HepG2 (cell line): ENCODE results near the gene PTH2.

Experiments used
- MYC ChIP-seq: sonication (generic); formaldehyde crosslinking; IDR thresholded peaks from 2 replicates; pipeline ENCODE4 v1.9.0; 2021; ENCODE audit warnings: missing genetic modification reagents, borderline replicate concordance
- ZFP36 ChIP-seq: fragments of 150-350 bp; IDR thresholded peaks from 2 replicates; pipeline ENCODE4 v1.6.1; 2018; ENCODE audit warnings: borderline replicate concordance, low read length, low read depth; ENCODE audit not compliant: partially characterized antibody
- ZNF232 ChIP-seq: sonication (generic); formaldehyde crosslinking; IDR thresholded peaks from 2 replicates; pipeline ENCODE4 v1.4.0; 2020; ENCODE audit warnings: missing genetic modification reagents, borderline replicate concordance

DNA sequence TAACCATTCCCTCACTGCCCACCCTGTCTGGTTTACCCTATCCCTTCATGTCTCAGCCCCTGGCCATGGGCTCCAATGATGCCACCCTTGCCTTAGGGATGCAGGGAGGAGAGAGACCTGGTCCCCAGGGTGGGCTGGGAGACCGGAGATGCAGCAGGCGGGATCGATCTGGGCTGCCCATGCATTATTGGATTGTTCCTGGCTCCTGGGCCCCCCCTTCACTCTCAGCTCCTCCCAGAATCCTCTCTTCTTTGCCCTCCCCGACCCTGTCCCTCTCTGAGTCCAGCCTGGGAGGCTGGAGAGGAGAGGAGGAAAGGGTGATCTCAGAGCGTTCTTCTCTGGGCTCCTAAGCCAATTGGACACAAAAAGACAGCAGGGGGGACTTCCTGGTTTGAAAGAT, 29.4 kb downstream of the PTH2 start:
- TF ChIP-seq ZFP36, result no peak
- TF ChIP-seq ZNF232 (CRISPR knock-in tag), result no peak
- TF ChIP-seq MYC (CRISPR knock-in tag), result no peak
